ENCODE data around the gene INSM1.

DNA sequence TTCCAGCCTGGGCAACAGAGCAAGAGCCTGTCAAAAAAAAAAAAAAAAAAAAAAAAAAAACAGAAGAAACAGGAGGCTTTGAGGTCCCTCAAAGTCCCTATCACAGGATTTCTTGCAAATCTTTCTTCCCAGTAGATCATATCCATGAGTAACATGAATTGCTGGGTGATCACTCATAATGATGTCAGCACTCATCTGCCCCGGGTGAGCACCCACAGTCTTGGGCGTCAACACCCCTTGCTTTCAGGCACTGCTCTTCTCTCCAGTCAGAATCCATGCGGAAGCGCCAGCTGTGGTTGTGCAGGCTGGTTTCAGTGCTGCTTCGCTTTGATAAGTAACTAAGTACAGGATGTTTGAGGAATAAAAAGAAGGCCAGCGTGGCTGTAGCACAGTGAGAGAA, 40.2 kb upstream of the INSM1 start:
- TF ChIP-seq, protein P1, sequence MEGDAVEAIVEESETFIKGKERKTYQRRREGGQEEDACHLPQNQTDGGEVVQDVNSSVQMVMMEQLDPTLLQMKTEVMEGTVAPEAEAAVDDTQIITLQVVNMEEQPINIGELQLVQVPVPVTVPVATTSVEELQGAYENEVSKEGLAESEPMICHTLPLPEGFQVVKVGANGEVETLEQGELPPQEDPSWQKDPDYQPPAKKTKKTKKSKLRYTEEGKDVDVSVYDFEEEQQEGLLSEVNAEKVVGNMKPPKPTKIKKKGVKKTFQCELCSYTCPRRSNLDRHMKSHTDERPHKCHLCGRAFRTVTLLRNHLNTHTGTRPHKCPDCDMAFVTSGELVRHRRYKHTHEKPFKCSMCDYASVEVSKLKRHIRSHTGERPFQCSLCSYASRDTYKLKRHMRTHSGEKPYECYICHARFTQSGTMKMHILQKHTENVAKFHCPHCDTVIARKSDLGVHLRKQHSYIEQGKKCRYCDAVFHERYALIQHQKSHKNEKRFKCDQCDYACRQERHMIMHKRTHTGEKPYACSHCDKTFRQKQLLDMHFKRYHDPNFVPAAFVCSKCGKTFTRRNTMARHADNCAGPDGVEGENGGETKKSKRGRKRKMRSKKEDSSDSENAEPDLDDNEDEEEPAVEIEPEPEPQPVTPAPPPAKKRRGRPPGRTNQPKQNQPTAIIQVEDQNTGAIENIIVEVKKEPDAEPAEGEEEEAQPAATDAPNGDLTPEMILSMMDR (IDR thresholded peaks at IDR 0.05) = no peak
- TF ChIP-seq POLR2A (IDR thresholded peaks at IDR 0.05) = no peak

Data from right lobe of liver (tissue), 4 donors.